ENCODE measurements around the gene PTMS.

The PTMS gene

GRCh38 chr12:6809056-6809455 lies 42.9 kb downstream of the PTMS start:
- ChIA-PET POLR2A (no interaction called here), CTCF (interaction anchor here (0.7 to 2.5 kb wide), 5 partner anchors 17 to 74 kb away, joined by 3 to 8 read pairs (median 4); no protein-coding TSS in a partner anchor)
- Histone ChIP-seq H3K9me3 (ENCODE audit: control insufficient read depth, insufficient read depth, low read depth, low read length) (no peaks in the 10 kb centered on the region), H3K4me1 (ENCODE audit: control insufficient read depth, insufficient read depth, low read length) (no peaks in the 10 kb centered on the region), H3K4me3 (ENCODE audit: low read depth, low read length) (no peak overlapping the region), H3K36me3 (ENCODE audit: control insufficient read depth in 2 of 2, insufficient read depth in 1 of 2, low read length in 2 of 2) (no peaks in the 10 kb centered on the region), H3K27ac (ENCODE audit: extremely low read depth, low read depth, low read length) (no peak overlapping the region)
- TF ChIP-seq ZNF169 (tag by site-specific recombination; IDR thresholded peaks at IDR 0.05) (no peak), ZNF654 (tag by site-specific recombination; IDR thresholded peaks at IDR 0.05; ENCODE audit: low read depth) (no peak), ZNF664 (tag by site-specific recombination; IDR thresholded peaks at IDR 0.05) (no peak), HOXC10 (CRISPR knock-in tag; IDR thresholded peaks at IDR 0.05) (no peak), ZNF701 (tag by site-specific recombination; IDR thresholded peaks at IDR 0.05) (no peak), ZNF114 (tag by site-specific recombination; IDR thresholded peaks at IDR 0.05) (no peak), ZNF248 (tag by site-specific recombination; IDR thresholded peaks at IDR 0.05) (no peak), KLF16 (tag by site-specific recombination; IDR thresholded peaks at IDR 0.05) (no peak), OSR2 (tag by site-specific recombination; IDR thresholded peaks at IDR 0.05) (no peak), SCRT2 (tag by site-specific recombination; IDR thresholded peaks at IDR 0.05) (no peak), PRDM1 (tag by site-specific recombination; IDR thresholded peaks at IDR 0.05) (no peak), ZFHX2 (tag by site-specific recombination; conservative IDR thresholded peaks at IDR 0.05) (no peak), ZNF416 (tag by site-specific recombination; IDR thresholded peaks at IDR 0.05) (no peak), ZNF670 (tag by site-specific recombination; IDR thresholded peaks at IDR 0.05; ENCODE audit: low read depth) (no peak)
- TF ChIP-seq, protein P1, sequence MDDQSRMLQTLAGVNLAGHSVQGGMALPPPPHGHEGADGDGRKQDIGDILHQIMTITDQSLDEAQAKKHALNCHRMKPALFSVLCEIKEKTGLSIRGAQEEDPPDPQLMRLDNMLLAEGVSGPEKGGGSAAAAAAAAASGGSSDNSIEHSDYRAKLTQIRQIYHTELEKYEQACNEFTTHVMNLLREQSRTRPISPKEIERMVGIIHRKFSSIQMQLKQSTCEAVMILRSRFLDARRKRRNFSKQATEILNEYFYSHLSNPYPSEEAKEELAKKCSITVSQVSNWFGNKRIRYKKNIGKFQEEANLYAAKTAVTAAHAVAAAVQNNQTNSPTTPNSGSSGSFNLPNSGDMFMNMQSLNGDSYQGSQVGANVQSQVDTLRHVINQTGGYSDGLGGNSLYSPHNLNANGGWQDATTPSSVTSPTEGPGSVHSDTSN (CRISPR knock-in tag; IDR thresholded peaks at IDR 0.05): no peak

DNA sequence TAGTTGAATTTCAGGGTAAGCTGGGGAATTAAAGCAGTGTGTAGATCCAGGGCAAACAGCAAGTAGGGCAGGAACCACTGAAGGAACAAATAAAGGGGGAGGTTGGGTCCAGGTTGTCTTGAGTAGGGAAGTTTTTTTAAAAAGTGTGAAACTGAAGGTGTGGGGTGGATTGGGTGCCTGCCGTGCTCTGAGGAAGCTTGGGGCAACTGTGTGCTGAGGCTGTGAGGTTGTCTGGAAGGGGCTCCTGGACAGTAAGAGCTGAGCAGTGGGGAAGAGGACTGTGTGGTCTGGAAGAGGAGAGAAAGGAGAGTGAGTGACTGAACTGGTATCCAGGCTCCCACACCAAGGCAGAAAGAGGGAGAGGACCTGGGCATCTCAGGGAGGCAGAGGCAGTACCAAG lies 44.6 kb downstream of the PTMS start:
- CTCF ChIA-PET: interaction anchor here (2.4 kb wide), 1 partner anchor 15 kb away, joined by 13 read pairs; no protein-coding TSS in a partner anchor
- Histone ChIP-seq H3K4me3 (ENCODE audit: low read depth, low read length) (no peak overlapping the region), H3K27ac (ENCODE audit: extremely low read depth, low read depth, low read length) (no peak overlapping the region), H3K9me3 (ENCODE audit: control insufficient read depth, insufficient read depth, low read depth, low read length) (no peaks in the 10 kb centered on the region), H3K36me3 (ENCODE audit: control insufficient read depth in 2 of 2, insufficient read depth in 1 of 2, low read length in 2 of 2) (no peaks in the 10 kb centered on the region), H3K4me1 (ENCODE audit: control insufficient read depth, insufficient read depth, low read length) (no peaks in the 10 kb centered on the region)
- POLR2A ChIA-PET: interaction anchor here (1.7 kb wide), 1 partner anchor 44 kb away, joined by 6 read pairs; no protein-coding TSS in a partner anchor
- TF ChIP-seq PRDM10 (tag by site-specific recombination; IDR thresholded peaks at IDR 0.05) (peak; percentile 69), ZNF555 (tag by site-specific recombination; conservative IDR thresholded peaks at IDR 0.05) (no peak), ZNF600 (tag by site-specific recombination; IDR thresholded peaks at IDR 0.05) (0 out of 2 replicates have a peak, but pooled peaks have one; percentile 49)

GRCh38 chr12:6813363-6813762 lies 47.2 kb downstream of the PTMS start:
- ChIA-PET POLR2A (interaction anchor here (1.0 to 1.8 kb wide), 2 partner anchors 8 to 47 kb away, joined by 4 to 10 read pairs; partner anchors contain the start of genes GPR162 and PTMS), CTCF (interaction anchor here (0.6 to 1.3 kb wide), 10 partner anchors 8 to 273 kb away, joined by 3 to 6 read pairs (median 4); partner anchors contain the start of gene MLF2)
- Histone ChIP-seq H3K36me3 (ENCODE audit: control insufficient read depth in 2 of 2, insufficient read depth in 1 of 2, low read length in 2 of 2) (no peaks in the 10 kb centered on the region), H3K4me3 (ENCODE audit: low read depth, low read length) (no peak overlapping the region), H3K27ac (ENCODE audit: extremely low read depth, low read depth, low read length) (no peak overlapping the region), H3K4me1 (ENCODE audit: control insufficient read depth, insufficient read depth, low read length) (no peaks in the 10 kb centered on the region), H3K9me3 (ENCODE audit: control insufficient read depth, insufficient read depth, low read depth, low read length) (no peaks in the 10 kb centered on the region)
- TF ChIP-seq ZNF211 (tag by site-specific recombination; IDR thresholded peaks at IDR 0.05; ENCODE audit: low read depth) (no peak), ZNF600 (tag by site-specific recombination; IDR thresholded peaks at IDR 0.05) (no peak), KLF8 (tag by site-specific recombination; IDR thresholded peaks at IDR 0.05) (no peak), ZNF76 (tag by site-specific recombination; IDR thresholded peaks at IDR 0.05; ENCODE audit: borderline replicate concordance, low read depth) (no peak), ZNF202 (tag by site-specific recombination; IDR thresholded peaks at IDR 0.05; ENCODE audit: borderline replicate concordance) (no peak), ZNF473 (tag by site-specific recombination; IDR thresholded peaks at IDR 0.05) (no peak), ZNF324 (tag by site-specific recombination; IDR thresholded peaks at IDR 0.05) (no peak), ZNF843 (tag by site-specific recombination; IDR thresholded peaks at IDR 0.05) (no peak), ZNF146 (tag by site-specific recombination; IDR thresholded peaks at IDR 0.05) (no peak), ZNF560 (tag by site-specific recombination; IDR thresholded peaks at IDR 0.05; ENCODE audit: borderline replicate concordance) (no peak), HOXA7 (CRISPR knock-in tag; IDR thresholded peaks at IDR 0.05; ENCODE audit: borderline replicate concordance) (no peak), ZNF404 (tag by site-specific recombination; IDR thresholded peaks at IDR 0.05) (no peak), ZNF302 (tag by site-specific recombination; IDR thresholded peaks at IDR 0.05; ENCODE audit: low read depth) (no peak), ZNF585B (tag by site-specific recombination; IDR thresholded peaks at IDR 0.05) (no peak)
